ENCODE data around the gene RAB11FIP2.

DNA sequence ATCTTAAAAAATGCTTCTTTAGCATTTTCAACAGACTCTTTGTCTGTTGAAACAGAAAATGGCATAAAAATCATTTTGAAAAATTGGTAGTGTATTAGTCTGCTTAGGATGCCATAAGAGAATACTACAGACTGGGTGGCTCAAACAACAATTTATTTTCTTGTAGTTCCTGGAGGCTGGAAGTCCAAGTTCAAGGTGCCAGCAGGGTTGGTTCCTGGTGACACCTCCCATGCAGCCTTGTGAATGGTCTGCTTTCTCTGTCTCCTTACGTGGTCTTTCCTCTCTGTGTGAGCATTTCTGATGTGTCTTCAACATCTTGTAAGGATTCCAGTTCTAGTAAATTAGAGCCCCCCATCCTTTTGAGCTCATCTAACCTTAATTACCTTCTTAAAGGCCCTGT, 26.1 kb upstream of the RAB11FIP2 start:
- TF ChIP-seq, protein P1, sequence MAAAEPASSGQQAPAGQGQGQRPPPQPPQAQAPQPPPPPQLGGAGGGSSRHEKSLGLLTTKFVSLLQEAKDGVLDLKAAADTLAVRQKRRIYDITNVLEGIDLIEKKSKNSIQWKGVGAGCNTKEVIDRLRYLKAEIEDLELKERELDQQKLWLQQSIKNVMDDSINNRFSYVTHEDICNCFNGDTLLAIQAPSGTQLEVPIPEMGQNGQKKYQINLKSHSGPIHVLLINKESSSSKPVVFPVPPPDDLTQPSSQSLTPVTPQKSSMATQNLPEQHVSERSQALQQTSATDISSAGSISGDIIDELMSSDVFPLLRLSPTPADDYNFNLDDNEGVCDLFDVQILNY (CRISPR knock-in tag; IDR thresholded peaks at IDR 0.05) = no peak
- no peak for TF ChIP-seq ZNF396 (CRISPR knock-in tag; IDR thresholded peaks at IDR 0.05; ENCODE audit: borderline replicate concordance)

Data from WTC11 (cell line).